ENCODE data around the gene INS.

- TF ChIP-seq, protein P1, sequence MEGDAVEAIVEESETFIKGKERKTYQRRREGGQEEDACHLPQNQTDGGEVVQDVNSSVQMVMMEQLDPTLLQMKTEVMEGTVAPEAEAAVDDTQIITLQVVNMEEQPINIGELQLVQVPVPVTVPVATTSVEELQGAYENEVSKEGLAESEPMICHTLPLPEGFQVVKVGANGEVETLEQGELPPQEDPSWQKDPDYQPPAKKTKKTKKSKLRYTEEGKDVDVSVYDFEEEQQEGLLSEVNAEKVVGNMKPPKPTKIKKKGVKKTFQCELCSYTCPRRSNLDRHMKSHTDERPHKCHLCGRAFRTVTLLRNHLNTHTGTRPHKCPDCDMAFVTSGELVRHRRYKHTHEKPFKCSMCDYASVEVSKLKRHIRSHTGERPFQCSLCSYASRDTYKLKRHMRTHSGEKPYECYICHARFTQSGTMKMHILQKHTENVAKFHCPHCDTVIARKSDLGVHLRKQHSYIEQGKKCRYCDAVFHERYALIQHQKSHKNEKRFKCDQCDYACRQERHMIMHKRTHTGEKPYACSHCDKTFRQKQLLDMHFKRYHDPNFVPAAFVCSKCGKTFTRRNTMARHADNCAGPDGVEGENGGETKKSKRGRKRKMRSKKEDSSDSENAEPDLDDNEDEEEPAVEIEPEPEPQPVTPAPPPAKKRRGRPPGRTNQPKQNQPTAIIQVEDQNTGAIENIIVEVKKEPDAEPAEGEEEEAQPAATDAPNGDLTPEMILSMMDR (IDR thresholded peaks at IDR 0.05), result no peak
- TF ChIP-seq POLR2A (IDR thresholded peaks at IDR 0.05), result no peak
These were observed 21.2 kb downstream of the INS start for GRCh38 chr11:2139621-2140337.
